Effector memory CD4-positive, alpha-beta T cell (primary cell): ENCODE results near the gene CERS6.

Source experiments
- DNase-seq, 3 donors: peaks; one replicate each; pipeline ENCODE4 v3.0.0-alpha.2; 2020
- H3K27ac ChIP-seq: 2 replicates; pipeline ENCODE4 v1.7.0; 2013; ENCODE audit warnings: mild to moderate bottlenecking, low read length, moderate library complexity; ENCODE audit not compliant: insufficient read depth, poor library complexity, severe bottlenecking
- H3K27me3 ChIP-seq: replicated peaks from 2 replicates; pipeline ENCODE4 v1.7.0; 2013; ENCODE audit warnings: mild to moderate bottlenecking, low read length; ENCODE audit not compliant: insufficient read depth, control insufficient read depth, poor library complexity, severe bottlenecking
- H3K36me3 ChIP-seq: 2 replicates; pipeline ENCODE4 v1.7.0; 2013; ENCODE audit warnings: mild to moderate bottlenecking, low read length, moderate library complexity; ENCODE audit not compliant: control insufficient read depth, insufficient read depth
- H3K4me1 ChIP-seq: 2 replicates; pipeline ENCODE4 v1.7.0; 2013; ENCODE audit warnings: low read length, mild to moderate bottlenecking; ENCODE audit not compliant: control insufficient read depth, insufficient read depth, poor library complexity, severe bottlenecking
- H3K4me3 ChIP-seq: 2 replicates; pipeline ENCODE4 v1.7.0; 2013; ENCODE audit warnings: low read length, low read depth, mild to moderate bottlenecking; ENCODE audit not compliant: insufficient read depth, poor library complexity, severe bottlenecking
- H3K9me3 ChIP-seq: 2 replicates; pipeline ENCODE4 v1.7.0; 2013; ENCODE audit warnings: mild to moderate bottlenecking, low read length, moderate library complexity; ENCODE audit not compliant: control insufficient read depth

CERS6 gene

DNA sequence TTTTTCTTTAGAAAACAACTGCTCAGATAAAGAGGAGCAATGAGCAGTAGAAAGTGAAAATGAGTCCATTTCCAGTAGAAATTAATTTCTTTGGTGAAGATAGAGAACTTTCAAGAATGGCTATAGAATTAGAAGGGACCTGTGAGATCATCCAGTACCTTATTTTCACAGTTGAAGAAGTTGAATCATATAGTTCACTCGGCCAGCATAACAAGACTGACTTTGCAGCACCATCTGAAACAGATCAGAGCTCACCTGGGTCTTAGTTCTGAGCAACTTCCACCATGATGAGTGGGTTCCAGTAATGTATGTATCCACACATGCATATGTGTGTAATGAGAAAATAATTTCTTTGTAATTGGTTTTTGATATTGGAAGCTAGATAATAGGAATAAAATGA is 58.6 kb downstream of the CERS6 start:
- Histone ChIP-seq H3K4me1 (no peaks in the 10 kb centered on the region), H3K9me3 (no peaks in the 10 kb centered on the region), H3K27ac (no peak overlapping the region), H3K36me3 (no peaks in the 10 kb centered on the region), H3K27me3 (no peaks in the 10 kb centered on the region), H3K4me3 (no peak overlapping the region)
- no peak for DNase-seq

DNA sequence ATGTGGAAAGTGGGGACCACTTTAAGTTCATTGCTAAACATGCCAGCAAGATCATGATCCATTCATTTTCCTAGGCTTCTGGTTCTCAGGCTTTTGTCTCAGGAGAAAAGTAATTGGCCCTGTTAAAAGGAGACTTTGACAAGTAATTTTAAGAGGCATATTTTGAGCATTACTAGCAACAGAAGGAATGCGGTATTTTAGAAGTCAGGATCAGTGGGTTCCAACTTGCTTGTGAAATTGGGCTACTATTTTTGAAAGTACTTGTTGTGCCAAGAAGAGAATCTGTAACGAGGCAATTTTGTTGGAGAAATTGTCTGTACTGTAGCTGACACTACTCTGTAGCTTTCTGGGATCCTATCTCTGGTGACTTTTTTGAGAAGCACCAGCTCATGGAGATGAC is 59.4 kb downstream of the CERS6 start:
- no peak overlapping the region for H3K27ac ChIP-seq
- DNase-seq, result no peak

DNA sequence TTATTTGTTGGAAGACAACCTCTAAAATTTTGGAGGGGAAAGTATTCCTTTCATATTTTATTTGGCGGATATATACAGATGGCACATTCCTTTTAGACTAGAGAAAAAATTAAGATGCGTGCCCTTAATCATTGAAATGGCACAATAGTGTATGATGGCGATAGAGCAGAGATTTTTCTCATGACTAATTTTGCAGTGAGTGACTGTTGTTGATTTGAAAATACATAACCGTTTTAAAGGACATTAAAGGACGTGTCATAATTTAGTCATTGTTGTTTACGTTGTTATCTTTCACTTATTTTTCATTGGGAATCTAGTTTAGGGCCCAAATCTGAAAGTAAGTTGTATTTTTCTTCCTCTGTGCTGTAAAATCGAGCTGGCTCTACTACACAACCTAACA is 61.7 kb downstream of the CERS6 start:
- H3K27ac ChIP-seq, result no peak overlapping the region
- no peak for DNase-seq
- no peaks in the 10 kb centered on the region for H3K9me3 ChIP-seq
- no peaks in the 10 kb centered on the region for H3K4me1 ChIP-seq
- no peak overlapping the region for H3K4me3 ChIP-seq
- no peaks in the 10 kb centered on the region for H3K27me3 ChIP-seq
- H3K36me3 ChIP-seq, result no peaks in the 10 kb centered on the region

More for the DNA sequence above, 59.4 kb downstream of the CERS6 start:
- no peak overlapping the region for H3K4me3 ChIP-seq
- H3K36me3 ChIP-seq, result no peaks in the 10 kb centered on the region
- H3K9me3 ChIP-seq, result no peaks in the 10 kb centered on the region
- no peaks in the 10 kb centered on the region for H3K27me3 ChIP-seq
- no peaks in the 10 kb centered on the region for H3K4me1 ChIP-seq

- no peak overlapping the region for H3K4me3 ChIP-seq
- H3K36me3 ChIP-seq, result no peaks in the 10 kb centered on the region
- no peaks in the 10 kb centered on the region for H3K9me3 ChIP-seq
- no peaks in the 10 kb centered on the region for H3K4me1 ChIP-seq
- H3K27me3 ChIP-seq, result no peaks in the 10 kb centered on the region
- no peak overlapping the region for H3K27ac ChIP-seq
- DNase-seq, result no peak
Observed at GRCh38 chr2:168518555-168519066, 62.5 kb downstream of the CERS6 start.

- H3K4me1 ChIP-seq, result no peaks in the 10 kb centered on the region
- no peaks in the 10 kb centered on the region for H3K9me3 ChIP-seq
- no peak overlapping the region for H3K27ac ChIP-seq
- no peaks in the 10 kb centered on the region for H3K27me3 ChIP-seq
- H3K4me3 ChIP-seq, result no peak overlapping the region
- no peak for DNase-seq
- H3K36me3 ChIP-seq, result no peaks in the 10 kb centered on the region
Observed at GRCh38 chr2:168519534-168520308, 63.6 kb downstream of the CERS6 start.

GRCh38 chr2:168521053-168521741 is 65.1 kb downstream of the CERS6 start:
- Histone ChIP-seq H3K4me1 (no peaks in the 10 kb centered on the region), H3K27me3 (no peaks in the 10 kb centered on the region), H3K27ac (no peak overlapping the region), H3K36me3 (no peaks in the 10 kb centered on the region), H3K9me3 (no peaks in the 10 kb centered on the region), H3K4me3 (no peak overlapping the region)
- DNase-seq, result no peak

DNA sequence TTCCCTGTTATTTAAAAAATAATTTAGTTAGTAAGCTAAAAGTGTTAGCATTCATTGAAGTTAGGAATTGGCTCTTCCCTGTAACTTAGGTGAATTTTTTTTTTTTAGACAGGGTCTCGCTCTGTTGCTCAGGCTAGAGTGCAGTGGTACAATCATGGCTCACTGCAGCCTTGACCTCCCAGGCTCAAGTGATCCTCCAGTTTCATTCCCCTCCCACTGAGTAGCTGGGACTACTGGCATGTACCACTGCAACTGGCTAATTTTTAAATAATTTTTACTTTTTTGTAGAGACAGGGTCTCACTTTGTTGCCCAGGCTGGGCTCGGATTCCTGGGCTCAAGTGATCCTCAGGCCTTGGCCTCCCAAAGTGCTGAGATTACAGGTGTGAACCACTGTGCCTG is 66.4 kb downstream of the CERS6 start:
- Histone ChIP-seq H3K36me3 (no peaks in the 10 kb centered on the region), H3K9me3 (no peaks in the 10 kb centered on the region), H3K4me3 (no peak overlapping the region), H3K4me1 (no peaks in the 10 kb centered on the region), H3K27ac (no peak overlapping the region), H3K27me3 (no peaks in the 10 kb centered on the region)
- DNase-seq, result no peak

GRCh38 chr2:168524005-168524404 is 67.9 kb downstream of the CERS6 start:
- Histone ChIP-seq H3K9me3 (no peaks in the 10 kb centered on the region), H3K36me3 (no peaks in the 10 kb centered on the region), H3K27ac (no peak overlapping the region), H3K4me3 (no peak overlapping the region), H3K4me1 (no peaks in the 10 kb centered on the region), H3K27me3 (no peaks in the 10 kb centered on the region)
- no peak for DNase-seq

DNA sequence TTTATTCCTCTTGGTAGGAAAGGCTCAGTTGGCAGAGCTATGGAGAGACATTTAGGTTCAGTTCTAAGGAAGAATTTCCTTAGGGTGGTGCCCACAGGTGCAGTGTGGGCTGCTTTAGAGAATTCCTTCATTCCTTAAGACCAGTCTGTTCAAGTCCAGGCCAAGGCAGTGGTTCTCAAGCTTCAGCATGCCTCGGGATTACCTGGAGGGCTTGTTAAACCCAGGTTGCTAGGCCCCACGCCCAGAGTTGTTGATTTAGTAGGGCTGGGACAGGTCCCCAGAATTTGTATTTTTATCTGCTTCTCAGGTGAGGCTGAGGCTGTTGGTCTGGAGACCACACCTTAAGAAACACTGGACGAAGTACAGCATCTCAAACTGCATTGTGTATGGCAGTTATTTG is 68.9 kb downstream of the CERS6 start:
- no peaks in the 10 kb centered on the region for H3K9me3 ChIP-seq
- no peaks in the 10 kb centered on the region for H3K27me3 ChIP-seq
- no peak overlapping the region for H3K4me3 ChIP-seq
- no peaks in the 10 kb centered on the region for H3K4me1 ChIP-seq
- no peak for DNase-seq
- H3K27ac ChIP-seq, result no peak overlapping the region
- no peaks in the 10 kb centered on the region for H3K36me3 ChIP-seq

- Histone ChIP-seq H3K9me3 (no peaks in the 10 kb centered on the region), H3K4me3 (no peak overlapping the region), H3K4me1 (no peaks in the 10 kb centered on the region), H3K27ac (no peak overlapping the region), H3K27me3 (no peaks in the 10 kb centered on the region), H3K36me3 (no peaks in the 10 kb centered on the region)
- DNase-seq, result no peak
Observed at GRCh38 chr2:168525716-168526446, 69.8 kb downstream of the CERS6 start.
